Testis (tissue), 2 donors: ENCODE results near the gene PPA2.

Experiments
- CTCF ChIP-seq, 3 experiments: fragments of 450-650 bp in 2 of 3; fragments of 200-600 bp in 1 of 3; sonication (generic) in 1 of 3; IDR thresholded peaks; one replicate each; pipeline ENCODE4 v1.5.1; 2016 to 2019; ENCODE audit warnings: antibody characterized with exemption in 3 of 3, mild to moderate bottlenecking in 2 of 3, moderate library complexity in 1 of 3
- POLR2A ChIP-seq: fragments of 450-650 bp; IDR thresholded peaks from one replicate; pipeline ENCODE4 v1.6.1; 2017; ENCODE audit warnings: antibody characterized with exemption, mild to moderate bottlenecking, moderate library complexity

- TF ChIP-seq CTCF (IDR thresholded peaks at IDR 0.05) (no peak), POLR2A (no peak)
Observed at GRCh38 chr4:105344141-105344540, 129.7 kb downstream of the PPA2 start.
